ENCODE data around the gene MPDU1. TPM values are rescaled to one million over a fixed set of nuclear protein-coding genes. Genes with fewer than 3 reads are reported as not detected.

Gene MPDU1
- total RNA-seq, 1 donor from 2014 or later, result 61.8 TPM

- no peak for TF ChIP-seq CTCF (conservative IDR thresholded peaks at IDR 0.05)
- peaks cover 42% of the 10 kb centered on the region for H3K4me1 Mint-ChIP-seq (ENCODE audit: unreplicated experiment)
Observed at GRCh38 chr17:7561589-7562207, 22.0 kb upstream of the MPDU1 start, which contains the start of gene SENP3. SENP3 (plus strand) TSS chr17:7561919; CDS start chr17:7563077, 1,158 bp downstream.

GRCh38 chr17:7562208-7562605 is 21.4 kb upstream of the MPDU1 start:
- H3K4me1 Mint-ChIP-seq (ENCODE audit: unreplicated experiment), result peaks cover 42% of the 10 kb centered on the region
- peak overlapping the region; percentile 95 for H3K4me3 Mint-ChIP-seq
- peaks cover 4% of the 10 kb centered on the region for H3K36me3 Mint-ChIP-seq
- no peaks in the 10 kb centered on the region for H3K27me3 Mint-ChIP-seq
- H3K27ac Mint-ChIP-seq, result peak overlapping the region; percentile 97
- no peaks in the 10 kb centered on the region for H3K9me3 Mint-ChIP-seq
- DNase-seq (ENCODE audit: extremely low spot score, unreplicated experiment), result no peak
- TF ChIP-seq CTCF (conservative IDR thresholded peaks at IDR 0.05), result no peak

More at GRCh38 chr17:7561589-7562207, 22.0 kb upstream of the MPDU1 start, which contains the start of gene SENP3:
- no peaks in the 10 kb centered on the region for H3K27me3 Mint-ChIP-seq
- peak within 1 kb of the TSS; percentile 95 for H3K4me3 Mint-ChIP-seq
- peaks cover 4% of the 10 kb centered on the region for H3K36me3 Mint-ChIP-seq
- H3K9me3 Mint-ChIP-seq, result no peaks in the 10 kb centered on the region
- peak; percentile 94 for DNase-seq (ENCODE audit: extremely low spot score, unreplicated experiment)
- H3K27ac Mint-ChIP-seq, result peak within 1 kb of the TSS; percentile 97

GRCh38 chr17:7563115-7563869 is 20.4 kb upstream of the MPDU1 start:
- Mint-ChIP-seq H3K36me3 (peaks cover 8% of the 10 kb centered on the region), H3K27me3 (no peaks in the 10 kb centered on the region), H3K4me1 (ENCODE audit: unreplicated experiment) (peaks cover 36% of the 10 kb centered on the region), H3K27ac (no peak overlapping the region), H3K4me3 (peak overlapping the region; percentile 95), H3K9me3 (no peaks in the 10 kb centered on the region)
- no peak for DNase-seq (ENCODE audit: extremely low spot score, unreplicated experiment)
- no peak for TF ChIP-seq CTCF (conservative IDR thresholded peaks at IDR 0.05)

- Mint-ChIP-seq H3K27ac (no peak overlapping the region), H3K27me3 (peaks cover 6% of the 10 kb centered on the region), H3K36me3 (peaks cover 25% of the 10 kb centered on the region), H3K4me1 (ENCODE audit: unreplicated experiment) (peaks cover 13% of the 10 kb centered on the region), H3K4me3 (no peak overlapping the region), H3K9me3 (no peaks in the 10 kb centered on the region)
- no peak for TF ChIP-seq CTCF (conservative IDR thresholded peaks at IDR 0.05)
- no peak for DNase-seq (ENCODE audit: extremely low spot score, unreplicated experiment)
Observed at GRCh38 chr17:7569571-7569970, 14.1 kb upstream of the MPDU1 start.

GRCh38 chr17:7570351-7570750 is 13.3 kb upstream of the MPDU1 start:
- Mint-ChIP-seq H3K4me1 (ENCODE audit: unreplicated experiment) (peaks cover 20% of the 10 kb centered on the region), H3K27ac (no peak overlapping the region), H3K9me3 (no peaks in the 10 kb centered on the region), H3K36me3 (peaks cover 31% of the 10 kb centered on the region), H3K4me3 (no peak overlapping the region), H3K27me3 (peaks cover 6% of the 10 kb centered on the region)
- DNase-seq (ENCODE audit: extremely low spot score, unreplicated experiment), result no peak
- TF ChIP-seq CTCF (conservative IDR thresholded peaks at IDR 0.05), result no peak

Data from type B pancreatic cell (in vitro differentiated cells).